SK-N-MC (cell line): Measurements from ENCODE around the gene FRA10AC1.

Experiments
- DNase-seq: peaks from one replicate; pipeline ENCODE4 v3.0.0-alpha.2; 2011; ENCODE audit warnings: low read depth, low spot score
- H3K27ac ChIP-seq: fragments of 200-600 bp; sonication (generic); 2 replicates; pipeline ENCODE4 v1.5.1; 2016; ENCODE audit warnings: mixed run types
- H3K36me3 ChIP-seq: fragments of 200-600 bp; sonication (generic); 2 replicates; pipeline ENCODE4 v1.6.1; 2017; ENCODE audit warnings: antibody characterized with exemption, low read length, mixed read lengths; ENCODE audit not compliant: insufficient read depth
- H3K4me3 ChIP-seq: fragments of 200-600 bp; sonication (generic); 2 replicates; pipeline ENCODE4 v1.5.1; 2016
- H3K9ac ChIP-seq: fragments of 200-600 bp; sonication (generic); 2 replicates; pipeline ENCODE4 v1.8.0; 2017; ENCODE audit warnings: mixed run types, mixed read lengths; ENCODE audit not compliant: insufficient read length
- H3K9me3 ChIP-seq: fragments of 200-600 bp; sonication (generic); 2 replicates; pipeline ENCODE4 v1.6.1; 2017; ENCODE audit warnings: low read depth, mild to moderate bottlenecking, antibody characterized with exemption, low read length, moderate library complexity, mixed read lengths
- EZH2 ChIP-seq: fragments of 200-600 bp; sonication (generic); IDR thresholded peaks from one replicate; pipeline ENCODE4 v1.6.1; 2017; ENCODE audit warnings: antibody characterized with exemption
- FOXP2 ChIP-seq: optimal IDR thresholded peaks from 2 replicates; pipeline ENCODE3; 2011; ENCODE audit warnings: mild to moderate bottlenecking, moderate library complexity; ENCODE audit not compliant: insufficient read depth; ENCODE audit errors: extremely low read length, control extremely low read depth
- POLR2AphosphoS5 ChIP-seq: IDR thresholded peaks from 2 replicates; pipeline ENCODE4 v1.6.1; 2012; ENCODE audit warnings: mild to moderate bottlenecking, low read depth, low read length, borderline replicate concordance

FRA10AC1 gene

DNA sequence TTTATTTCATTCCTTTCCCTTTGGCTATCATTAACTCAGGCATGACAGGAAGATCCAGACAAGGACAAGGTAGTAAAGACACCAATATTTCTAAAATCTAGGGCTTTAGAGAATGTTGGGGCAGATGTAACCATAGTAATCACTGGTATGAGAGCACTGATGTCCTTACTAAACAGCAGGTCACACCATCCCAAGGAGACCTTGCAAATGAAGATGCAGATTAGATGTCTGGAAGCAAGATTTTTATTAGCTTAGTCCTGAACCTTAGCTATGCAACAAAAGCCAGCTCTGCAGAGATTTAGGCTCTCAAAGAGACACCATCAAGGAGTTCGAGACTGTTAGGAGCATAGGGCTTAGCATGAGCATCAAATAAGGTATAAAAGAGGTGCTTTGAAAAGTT lies 23.6 kb upstream of the FRA10AC1 start:
- Histone ChIP-seq H3K9ac (no peak overlapping the region), H3K4me3 (no peak overlapping the region), H3K9me3 (no peaks in the 10 kb centered on the region), H3K36me3 (no peaks in the 10 kb centered on the region), H3K27ac (no peak overlapping the region)
- DNase-seq = no peak
- TF ChIP-seq FOXP2 = no peak

DNA sequence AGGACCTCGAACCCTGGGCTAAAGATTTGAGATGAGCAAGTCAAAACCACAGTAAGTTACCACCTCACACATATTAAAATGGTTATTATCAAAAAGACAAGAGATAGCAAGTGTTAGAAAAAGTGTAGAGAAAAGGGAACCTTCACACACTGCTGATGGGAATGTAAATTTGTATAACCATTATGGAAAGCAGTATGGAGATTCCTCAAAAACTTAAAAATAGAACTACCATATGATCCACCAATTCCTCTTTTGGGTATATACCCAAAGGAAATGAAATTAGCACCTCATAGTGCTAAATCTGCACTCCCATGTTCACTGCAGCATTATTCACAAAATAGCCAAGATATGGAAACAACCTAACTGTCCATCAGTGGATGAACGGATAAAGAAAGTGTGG lies 20.8 kb upstream of the FRA10AC1 start:
- no peak overlapping the region for H3K4me3 ChIP-seq
- H3K27ac ChIP-seq = no peak overlapping the region
- no peaks in the 10 kb centered on the region for H3K36me3 ChIP-seq
- DNase-seq = no peak
- H3K9me3 ChIP-seq = no peaks in the 10 kb centered on the region
- H3K9ac ChIP-seq = no peak overlapping the region
- TF ChIP-seq POLR2AphosphoS5 (no peak), EZH2 (no peak), FOXP2 (no peak)

DNA sequence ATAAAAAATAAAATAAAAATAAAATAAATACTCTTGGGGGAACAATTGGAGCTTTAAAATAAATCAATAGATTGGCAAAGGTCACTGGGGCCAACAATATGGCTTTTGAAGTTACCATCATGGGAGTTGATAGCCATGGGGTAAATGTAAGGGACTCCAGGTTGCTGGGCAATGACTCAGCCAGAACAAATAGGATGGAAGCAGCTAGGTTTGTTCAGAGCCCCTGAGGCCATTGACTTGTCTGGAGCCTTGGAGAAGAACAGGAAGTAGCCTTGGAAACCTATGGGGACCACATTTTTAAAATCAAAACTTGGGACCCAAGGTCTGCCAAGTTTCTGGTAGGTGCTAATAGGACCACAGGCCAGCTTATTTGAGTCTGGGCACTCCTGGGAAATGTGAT lies 20.2 kb upstream of the FRA10AC1 start:
- H3K9me3 ChIP-seq = no peaks in the 10 kb centered on the region
- TF ChIP-seq POLR2AphosphoS5 (no peak), FOXP2 (no peak), EZH2 (no peak)
- no peak overlapping the region for H3K9ac ChIP-seq
- H3K36me3 ChIP-seq = no peaks in the 10 kb centered on the region
- no peak for DNase-seq
- H3K27ac ChIP-seq = no peak overlapping the region
- no peak overlapping the region for H3K4me3 ChIP-seq

DNA sequence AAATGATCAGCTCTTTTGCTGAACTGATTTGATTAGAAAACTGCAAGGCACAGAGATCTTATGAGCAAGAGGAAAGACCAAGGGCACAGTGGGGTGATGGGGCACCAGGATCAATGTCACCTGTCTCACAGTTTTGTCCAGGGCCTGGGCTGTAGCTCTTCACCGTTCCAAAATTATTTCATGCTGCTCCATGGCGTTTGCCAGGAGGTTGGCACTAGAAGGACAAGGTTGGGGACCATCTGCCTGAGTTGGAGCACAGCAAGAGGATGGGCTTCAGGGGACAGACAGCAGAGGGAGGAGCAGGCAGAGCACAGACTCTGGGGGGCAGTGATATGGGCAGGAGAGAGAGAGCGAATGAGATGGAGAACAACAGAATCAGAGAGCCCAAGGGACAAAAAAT lies 17.5 kb upstream of the FRA10AC1 start:
- TF ChIP-seq FOXP2 = no peak
- TF ChIP-seq POLR2AphosphoS5 = no peak
- TF ChIP-seq EZH2 = no peak
- Histone ChIP-seq H3K36me3 (no peaks in the 10 kb centered on the region), H3K9ac (no peak overlapping the region), H3K27ac (no peak overlapping the region), H3K4me3 (no peak overlapping the region), H3K9me3 (no peaks in the 10 kb centered on the region)
- no peak for DNase-seq

DNA sequence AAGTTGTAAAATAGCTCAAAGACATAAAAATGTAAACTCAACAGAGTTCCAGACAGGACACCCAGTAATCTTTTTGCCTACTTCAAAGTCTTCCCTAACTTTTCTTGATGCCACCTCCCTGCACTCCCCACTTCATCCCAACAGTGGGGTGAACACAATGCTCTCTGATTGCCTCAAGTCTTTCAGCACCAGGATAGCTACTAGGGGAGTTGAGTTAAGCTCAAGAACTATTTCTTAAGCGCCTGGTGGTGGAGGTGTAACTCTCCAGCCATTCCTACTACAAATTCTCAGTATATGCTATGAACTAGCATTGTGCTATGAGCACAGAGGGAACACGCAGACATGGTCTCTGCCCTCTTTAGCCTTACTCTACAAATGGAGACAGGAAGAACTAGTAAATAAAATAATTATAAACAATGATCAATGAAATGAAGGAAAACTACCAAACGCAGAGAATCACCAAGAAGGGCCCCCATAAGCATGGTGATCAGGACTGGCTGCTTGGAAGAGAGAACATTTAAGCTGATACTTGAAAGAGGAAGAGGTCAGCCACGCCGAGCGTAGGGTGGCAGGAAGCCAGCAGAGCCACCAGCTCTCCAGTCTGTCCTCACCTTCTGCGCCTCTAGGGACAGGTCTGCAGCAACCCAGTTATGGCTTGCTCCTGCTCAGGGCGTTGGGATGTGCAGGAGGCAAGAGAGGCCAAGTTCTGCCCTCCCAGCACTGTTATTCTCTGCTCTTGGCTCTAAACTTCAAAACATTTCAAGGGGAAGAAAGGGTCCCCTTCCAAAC lies 16.7 kb upstream of the FRA10AC1 start:
- no peak for DNase-seq
- no peaks in the 10 kb centered on the region for H3K36me3 ChIP-seq
- no peak overlapping the region for H3K9ac ChIP-seq
- H3K27ac ChIP-seq = no peak overlapping the region
- no peak overlapping the region for H3K4me3 ChIP-seq
- TF ChIP-seq FOXP2 (no peak), EZH2 (no peak), POLR2AphosphoS5 (no peak)
- H3K9me3 ChIP-seq = no peaks in the 10 kb centered on the region

DNA sequence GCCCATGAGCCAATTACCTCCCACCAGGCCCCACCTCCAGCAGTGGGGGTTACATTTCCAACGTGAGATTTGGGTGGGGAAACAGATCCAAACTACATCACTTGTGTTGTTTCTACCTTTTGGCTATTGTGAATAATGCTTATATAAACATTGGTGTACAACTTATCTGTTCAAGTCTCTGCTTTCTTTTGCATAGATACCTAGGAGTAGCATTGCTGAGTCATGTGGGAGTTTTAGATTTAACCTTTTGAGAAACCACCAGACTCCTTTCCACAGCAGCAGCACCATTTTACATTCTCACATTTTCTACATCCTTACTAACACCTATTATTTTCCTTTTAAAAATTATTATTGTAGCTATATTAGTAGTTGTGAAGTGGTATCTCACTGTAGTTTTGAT lies 14.4 kb upstream of the FRA10AC1 start:
- H3K9ac ChIP-seq = no peak overlapping the region
- no peak overlapping the region for H3K27ac ChIP-seq
- no peak for TF ChIP-seq POLR2AphosphoS5
- no peak for TF ChIP-seq EZH2
- no peak for TF ChIP-seq FOXP2
- H3K36me3 ChIP-seq = no peaks in the 10 kb centered on the region
- H3K4me3 ChIP-seq = no peak overlapping the region
- H3K9me3 ChIP-seq = no peaks in the 10 kb centered on the region
- no peak for DNase-seq

DNA sequence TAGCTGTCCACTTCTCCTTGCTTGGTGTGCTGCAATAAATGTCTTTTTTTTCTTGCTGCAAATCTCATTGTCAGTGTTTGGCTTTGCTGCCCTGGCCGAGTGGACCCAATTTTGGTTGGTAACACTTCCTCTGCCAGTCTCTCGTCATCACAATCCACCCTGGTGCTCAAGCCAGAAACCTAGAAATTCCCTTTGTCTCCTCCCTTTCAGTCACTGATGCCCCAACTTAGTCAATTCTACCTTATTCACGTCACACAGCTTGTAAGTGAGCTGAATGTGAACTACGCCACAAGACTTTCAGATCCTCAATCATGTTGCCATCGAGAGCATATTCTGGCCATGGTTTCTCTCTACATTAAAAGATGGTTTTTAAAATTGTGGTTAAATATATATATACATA lies 13.0 kb upstream of the FRA10AC1 start:
- DNase-seq = no peak
- no peak overlapping the region for H3K9ac ChIP-seq
- TF ChIP-seq POLR2AphosphoS5 = no peak
- TF ChIP-seq FOXP2 = no peak
- no peak for TF ChIP-seq EZH2

DNA sequence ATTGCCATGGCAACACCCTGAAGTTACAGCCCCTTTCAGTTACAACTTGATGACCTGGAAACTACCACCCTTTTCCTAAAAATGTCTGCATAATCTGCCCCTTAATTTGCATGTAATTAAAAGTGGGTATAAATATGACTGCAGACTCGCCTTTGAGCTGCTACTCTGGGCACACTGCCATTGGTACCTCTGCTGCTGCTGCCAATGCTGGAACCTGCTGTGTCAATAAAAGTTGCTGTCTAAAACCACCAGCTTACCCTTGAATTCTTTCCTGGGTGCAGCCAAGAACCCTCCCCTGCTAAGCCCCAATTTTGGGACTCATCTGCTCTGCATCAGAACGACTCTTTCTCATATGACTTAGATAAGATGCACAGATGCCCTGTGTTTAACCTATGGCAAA lies 10.2 kb upstream of the FRA10AC1 start:
- Histone ChIP-seq H3K9me3 (no peaks in the 10 kb centered on the region), H3K27ac (no peak overlapping the region), H3K9ac (no peak overlapping the region), H3K36me3 (no peaks in the 10 kb centered on the region), H3K4me3 (no peak overlapping the region)
- TF ChIP-seq EZH2 = no peak
- no peak for TF ChIP-seq FOXP2
- TF ChIP-seq POLR2AphosphoS5 = no peak
- DNase-seq = no peak

More for the DNA sequence above, 13.0 kb upstream of the FRA10AC1 start:
- Histone ChIP-seq H3K9me3 (no peaks in the 10 kb centered on the region), H3K4me3 (no peak overlapping the region), H3K27ac (no peak overlapping the region), H3K36me3 (no peaks in the 10 kb centered on the region)

DNA sequence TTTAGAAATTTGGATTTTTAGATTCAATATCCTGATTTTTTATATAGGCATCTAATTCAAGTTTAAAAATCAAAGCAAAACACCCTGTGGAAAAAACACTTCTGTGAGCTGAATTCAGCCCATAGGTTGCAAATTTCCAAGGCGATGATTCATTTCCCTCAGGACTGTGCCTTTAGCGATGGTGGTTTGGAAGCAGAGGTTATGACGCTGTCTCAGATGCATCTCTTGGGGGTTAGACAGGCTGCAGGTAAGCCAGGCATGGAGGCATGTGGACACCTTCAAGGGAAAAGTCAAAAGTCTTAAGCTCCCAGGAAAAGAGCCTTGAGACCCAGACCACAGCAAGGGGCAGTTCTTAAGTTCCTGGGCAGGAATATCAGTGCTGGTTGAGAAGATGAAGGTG lies 9.5 kb upstream of the FRA10AC1 start:
- TF ChIP-seq FOXP2 (no peak), POLR2AphosphoS5 (no peak), EZH2 (no peak)
- H3K36me3 ChIP-seq = no peaks in the 10 kb centered on the region
- no peak for DNase-seq
- no peaks in the 10 kb centered on the region for H3K9me3 ChIP-seq
- no peak overlapping the region for H3K9ac ChIP-seq
- H3K27ac ChIP-seq = no peak overlapping the region
- no peak overlapping the region for H3K4me3 ChIP-seq
